Gastrocnemius medialis (tissue), 4 donors: ENCODE results near the gene TSC22D3.

Source experiments
- POLR2A ChIP-seq, 2 donors: fragments of 450-650 bp; IDR thresholded peaks; one replicate each; pipeline ENCODE4 v1.6.1; 2017; ENCODE audit warnings: antibody characterized with exemption in 2 of 2, mild to moderate bottlenecking in 2 of 2, moderate library complexity in 2 of 2
- TF ChIP-seq, protein P1 (sequence below), 5 experiments: fragments of 450-650 bp in 3 of 5; fragments of 200-600 bp in 2 of 5; sonication (generic) in 2 of 5; IDR thresholded peaks in 4 of 5; conservative IDR thresholded peaks in 1 of 5; 1 replicate in 4 of 5; 2 replicates in 1 of 5; pipeline ENCODE4 v1.5.1; 2016 to 2019; ENCODE audit warnings: antibody characterized with exemption in 5 of 5, mild to moderate bottlenecking in 3 of 5, moderate library complexity in 3 of 5

DNA sequence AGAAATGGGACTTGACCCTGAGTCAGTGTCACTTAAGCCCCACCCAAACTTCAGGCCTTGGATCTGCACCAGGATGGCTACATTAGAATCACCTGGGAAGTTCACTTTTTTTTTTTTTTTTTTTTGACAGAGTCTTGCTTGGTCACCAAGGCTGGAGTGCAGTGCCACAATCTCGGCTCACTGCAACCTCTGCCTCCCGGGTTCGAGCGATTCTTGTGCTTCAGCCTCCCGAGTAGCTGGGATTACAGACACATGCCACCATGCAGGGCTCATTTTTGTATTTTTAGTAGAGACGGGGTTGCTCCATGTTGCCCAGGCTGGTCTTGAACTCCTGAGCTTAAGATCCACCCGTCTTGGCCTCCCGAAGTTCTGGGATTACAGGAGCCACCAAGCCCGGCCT is 4.9 kb upstream of the TSC22D3 start:
- TF ChIP-seq, protein P1, sequence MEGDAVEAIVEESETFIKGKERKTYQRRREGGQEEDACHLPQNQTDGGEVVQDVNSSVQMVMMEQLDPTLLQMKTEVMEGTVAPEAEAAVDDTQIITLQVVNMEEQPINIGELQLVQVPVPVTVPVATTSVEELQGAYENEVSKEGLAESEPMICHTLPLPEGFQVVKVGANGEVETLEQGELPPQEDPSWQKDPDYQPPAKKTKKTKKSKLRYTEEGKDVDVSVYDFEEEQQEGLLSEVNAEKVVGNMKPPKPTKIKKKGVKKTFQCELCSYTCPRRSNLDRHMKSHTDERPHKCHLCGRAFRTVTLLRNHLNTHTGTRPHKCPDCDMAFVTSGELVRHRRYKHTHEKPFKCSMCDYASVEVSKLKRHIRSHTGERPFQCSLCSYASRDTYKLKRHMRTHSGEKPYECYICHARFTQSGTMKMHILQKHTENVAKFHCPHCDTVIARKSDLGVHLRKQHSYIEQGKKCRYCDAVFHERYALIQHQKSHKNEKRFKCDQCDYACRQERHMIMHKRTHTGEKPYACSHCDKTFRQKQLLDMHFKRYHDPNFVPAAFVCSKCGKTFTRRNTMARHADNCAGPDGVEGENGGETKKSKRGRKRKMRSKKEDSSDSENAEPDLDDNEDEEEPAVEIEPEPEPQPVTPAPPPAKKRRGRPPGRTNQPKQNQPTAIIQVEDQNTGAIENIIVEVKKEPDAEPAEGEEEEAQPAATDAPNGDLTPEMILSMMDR (IDR thresholded peaks at IDR 0.05 in 4 of 5, conservative IDR thresholded peaks at IDR 0.05 in 1 of 5), result no peak
- TF ChIP-seq POLR2A (IDR thresholded peaks at IDR 0.05), result no peak
